Stimulated activated CD4-positive, alpha-beta T cell treated with anti-CD3 and anti-CD28 coated beads, TNF-alpha, amount 100 ng/mL, for 48 hours (primary cell): ENCODE results near the gene GPR146.

Experiments
- DNase-seq, 3 donors: peaks; one replicate each; pipeline ENCODE4 v3.0.0-alpha.2; 2020; ENCODE audit warnings: low read depth in 3 of 3

GPR146 gene

DNA sequence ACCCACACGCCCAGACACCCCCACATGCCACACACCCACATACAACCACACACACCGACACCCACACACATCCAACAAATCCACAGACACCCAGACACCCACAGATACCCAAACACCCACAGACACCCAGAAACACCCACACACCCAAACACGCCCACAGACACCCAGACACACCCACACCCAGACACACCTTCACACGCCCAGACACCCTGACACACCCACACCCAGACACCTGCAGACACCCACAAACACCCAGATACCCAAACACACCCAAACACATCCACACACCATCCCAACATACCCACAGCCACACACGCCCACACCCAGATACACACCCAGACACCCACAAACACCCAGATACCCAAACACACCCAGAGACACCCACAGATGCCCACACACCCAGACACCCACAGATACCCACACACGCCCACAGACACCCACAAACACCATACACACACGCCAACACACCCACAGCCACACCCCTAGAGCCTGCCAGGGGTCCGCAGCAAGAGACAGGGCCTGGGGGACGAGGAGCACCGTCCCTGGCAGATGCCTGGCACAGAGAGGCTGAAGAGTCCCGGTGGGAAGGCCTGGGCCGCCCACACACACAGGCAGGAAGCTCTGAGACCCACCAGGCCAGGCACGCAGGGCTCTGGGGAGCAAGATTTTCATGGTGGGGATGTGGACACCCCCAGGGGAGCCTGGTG, 32.9 kb upstream of the GPR146 start:
- no peak for DNase-seq

DNA sequence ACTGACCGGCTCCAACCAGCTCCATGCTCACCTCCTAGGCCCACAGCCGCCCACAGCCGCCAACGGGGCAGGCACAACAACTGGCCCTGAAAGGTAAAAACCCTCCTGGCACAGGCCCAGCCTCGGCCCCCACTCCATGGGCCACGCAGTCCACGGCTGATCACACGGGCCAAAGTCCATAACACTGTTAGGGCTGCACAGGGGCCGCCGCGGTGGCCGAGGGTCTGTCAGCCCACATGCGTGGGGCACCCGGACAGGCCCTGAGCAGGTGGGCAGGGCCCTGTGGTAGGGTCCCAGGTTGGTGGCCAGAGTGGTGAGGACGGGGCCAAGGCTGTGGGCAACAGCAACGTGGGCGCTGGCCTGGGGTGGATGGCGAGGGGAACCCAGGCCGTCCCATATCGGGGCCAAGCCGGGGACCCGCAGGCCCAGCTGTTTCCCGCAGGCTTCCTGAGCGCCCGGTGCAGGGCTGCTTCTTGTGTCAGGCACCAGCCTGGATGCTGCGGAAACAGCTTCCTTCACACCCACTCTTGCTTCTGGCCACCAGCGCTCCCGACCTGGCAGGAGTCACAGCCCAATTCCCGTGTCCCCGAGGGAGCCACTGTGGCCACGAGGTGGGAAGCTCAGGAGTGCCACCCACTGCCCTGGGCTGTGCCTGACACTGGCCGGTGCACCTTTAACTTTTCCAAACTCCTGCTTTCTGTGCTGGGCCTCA, 32.2 kb upstream of the GPR146 start:
- no peak for DNase-seq

DNA sequence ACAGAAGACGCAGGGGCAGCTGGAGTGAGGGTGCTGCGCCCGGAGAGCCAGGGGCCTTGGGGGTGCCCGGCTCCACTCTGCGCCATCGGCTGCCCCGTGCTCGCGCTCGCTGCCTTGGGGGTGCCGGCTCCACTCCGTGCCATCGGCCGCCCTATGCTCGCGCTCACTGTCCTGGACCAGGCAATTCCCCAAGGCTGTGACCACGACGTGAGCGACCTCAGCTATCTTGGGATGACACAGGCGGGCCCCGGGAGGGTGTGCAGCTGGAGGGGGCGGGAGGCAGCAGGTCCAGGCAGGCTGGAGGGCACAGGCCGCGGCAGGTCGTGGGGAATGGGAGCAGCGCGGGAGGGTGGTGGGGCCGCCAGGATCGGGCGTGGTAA, 31.6 kb upstream of the GPR146 start:
- no peak for DNase-seq

DNA sequence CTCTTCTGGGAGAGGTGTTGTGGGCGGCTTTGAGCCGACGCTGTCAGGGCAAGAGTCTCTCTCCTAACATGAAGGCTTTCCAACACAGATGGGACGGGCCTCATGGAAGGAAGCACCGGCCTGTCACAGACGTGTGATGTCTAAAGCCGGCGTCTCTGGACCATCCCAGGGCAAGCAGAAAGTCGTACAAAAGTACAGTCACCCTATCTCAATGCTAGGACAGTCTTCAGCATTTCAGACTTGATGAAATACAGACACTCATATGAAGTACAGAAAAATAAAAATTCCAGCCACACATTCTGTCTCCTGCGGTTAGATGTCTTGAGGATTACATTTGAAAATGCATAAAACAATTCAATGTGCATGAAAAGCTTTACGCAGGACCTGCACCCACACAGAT, 30.8 kb upstream of the GPR146 start:
- DNase-seq, result no peak

DNA sequence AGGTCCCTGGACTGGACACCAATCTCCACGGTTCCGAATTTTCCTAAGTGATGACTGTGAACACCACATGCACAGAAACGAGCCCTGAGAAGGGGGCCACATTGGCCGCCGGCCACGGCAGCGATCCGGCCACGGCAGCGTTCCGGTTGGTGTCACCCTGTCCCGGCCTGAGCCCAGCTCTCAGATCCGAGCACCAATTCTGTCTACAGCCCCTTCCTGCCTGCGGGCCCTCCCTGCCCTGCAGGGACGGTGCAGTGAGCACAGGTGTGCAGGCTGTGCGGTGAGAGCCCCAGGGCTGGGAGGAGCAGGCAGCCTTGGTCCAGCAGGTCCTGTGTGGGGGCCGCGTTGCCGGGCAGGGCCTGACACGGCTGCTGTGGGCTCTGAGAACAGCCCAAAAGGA, 29.7 kb upstream of the GPR146 start:
- no peak for DNase-seq

DNA sequence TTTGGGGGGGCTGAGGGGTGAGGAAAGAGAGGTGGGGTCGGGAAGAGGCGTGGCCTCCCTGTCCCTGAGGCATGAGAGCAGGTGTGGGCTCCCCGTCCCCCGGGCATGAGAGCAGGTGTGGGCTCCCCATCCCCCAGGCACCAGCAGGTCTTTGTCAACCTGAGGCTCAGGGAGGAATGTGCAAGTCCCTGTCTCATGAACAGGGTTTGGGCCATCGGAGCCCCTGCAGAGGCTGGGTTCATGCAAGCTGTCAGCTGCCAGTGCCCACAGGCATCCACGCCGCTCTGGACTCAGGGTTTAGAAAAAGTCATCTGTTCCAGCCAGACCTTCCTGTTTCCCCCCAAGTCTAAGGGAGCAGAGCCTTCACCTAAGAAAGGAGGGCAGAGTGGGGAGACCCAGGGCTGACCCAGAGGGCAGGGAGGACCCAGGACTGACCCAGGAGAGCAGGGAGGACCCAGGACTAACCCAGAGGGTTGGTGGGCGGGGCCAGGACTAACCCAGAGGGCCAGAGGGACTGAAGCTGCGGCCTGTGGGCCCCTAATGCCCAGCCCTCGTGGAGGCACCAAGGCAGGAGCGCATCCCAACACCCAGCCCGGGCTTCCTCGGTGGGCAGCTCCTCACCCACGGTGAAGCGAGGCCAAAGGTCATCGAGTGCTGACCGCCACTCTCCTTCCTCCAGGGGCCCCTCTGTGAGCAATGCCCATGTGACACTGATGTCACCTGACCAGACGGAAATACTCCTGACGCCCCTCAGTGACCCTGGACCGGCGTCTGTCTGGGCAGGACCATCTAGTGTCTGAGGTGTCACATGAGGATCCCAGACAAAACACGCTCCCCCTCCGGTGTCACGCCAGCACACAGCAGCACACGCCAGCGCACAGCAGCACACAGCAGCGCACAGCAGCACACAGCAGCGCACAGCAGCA, 28.9 kb upstream of the GPR146 start:
- no peak for DNase-seq

DNA sequence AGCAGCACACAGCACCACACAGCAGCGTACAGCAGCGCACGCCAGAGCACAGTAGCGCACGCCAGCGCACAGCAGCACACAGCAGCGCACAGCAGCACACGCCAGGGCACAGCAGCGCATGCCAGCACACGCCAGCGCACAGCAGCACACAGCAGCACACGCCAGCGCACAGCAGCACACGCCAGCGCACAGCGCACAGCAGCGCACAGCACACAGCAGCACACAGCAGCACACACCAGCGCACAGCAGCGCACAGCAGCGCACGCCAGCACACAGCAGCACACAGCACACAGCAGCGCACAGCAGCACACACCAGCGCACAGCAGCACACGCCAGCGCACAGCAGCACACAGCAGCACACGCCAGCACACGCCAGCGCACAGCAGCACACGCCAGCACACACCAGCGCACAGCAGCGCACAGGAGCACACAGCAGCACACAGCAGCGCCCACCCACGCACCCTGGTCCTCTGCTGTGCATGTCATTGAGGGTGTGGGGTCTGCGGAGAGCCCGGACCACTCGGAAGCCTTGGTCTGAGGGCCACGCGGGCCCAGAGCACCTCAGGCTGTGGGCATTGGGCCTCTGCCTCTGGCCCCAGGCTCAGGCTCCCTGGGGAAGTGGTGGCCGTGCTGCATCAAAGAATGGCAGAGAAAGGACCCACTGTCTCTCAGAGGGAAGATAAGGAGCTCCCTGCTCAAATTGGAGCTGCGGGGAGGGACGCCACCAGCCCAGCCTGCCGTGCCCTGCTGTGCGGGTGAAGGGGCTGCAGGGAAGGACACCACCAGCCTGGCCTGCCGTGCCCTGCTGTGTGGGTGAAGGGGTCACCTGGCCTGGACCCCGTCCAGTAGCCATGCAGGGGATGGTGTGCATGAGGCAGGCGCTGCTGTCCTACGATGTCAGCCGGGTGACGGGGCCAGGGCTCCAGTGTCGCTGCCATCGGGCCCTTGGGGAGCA, 27.5 kb upstream of the GPR146 start:
- DNase-seq, result no peak

DNA sequence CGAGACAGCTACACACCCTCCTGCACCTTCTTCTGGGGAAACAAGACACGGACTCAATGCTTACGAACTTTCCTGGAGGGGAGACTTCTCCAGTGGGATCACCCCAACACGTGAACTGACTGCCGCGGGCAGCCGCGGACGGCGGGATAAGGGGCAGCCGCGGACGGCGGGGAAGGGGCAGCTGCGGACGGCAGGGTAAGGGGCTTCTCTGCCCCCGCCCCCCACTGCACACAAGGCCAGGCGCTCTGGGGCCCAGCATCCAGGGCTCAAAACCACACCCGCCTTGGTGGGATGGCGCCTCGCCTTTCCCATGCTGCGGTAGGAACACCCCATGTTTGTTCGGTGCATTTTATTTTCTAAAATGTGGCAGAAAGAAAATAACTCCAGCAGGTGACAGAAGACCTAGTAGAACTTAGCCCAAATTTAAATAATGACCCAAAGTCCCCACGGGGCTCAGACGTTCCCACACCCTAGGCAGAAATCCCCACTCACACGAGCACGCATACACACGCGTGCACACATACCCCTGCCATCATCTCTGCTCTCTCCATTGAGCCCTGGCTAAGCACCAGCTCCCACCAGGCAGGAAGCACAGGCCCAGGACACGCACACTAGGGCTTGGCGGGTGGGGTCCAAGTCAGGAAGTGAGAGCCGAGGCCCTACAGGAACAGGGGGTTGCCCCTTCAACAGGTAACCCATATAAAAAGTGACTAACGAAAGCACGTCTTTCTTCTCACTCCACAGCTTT, 26.6 kb upstream of the GPR146 start:
- DNase-seq, result no peak

DNA sequence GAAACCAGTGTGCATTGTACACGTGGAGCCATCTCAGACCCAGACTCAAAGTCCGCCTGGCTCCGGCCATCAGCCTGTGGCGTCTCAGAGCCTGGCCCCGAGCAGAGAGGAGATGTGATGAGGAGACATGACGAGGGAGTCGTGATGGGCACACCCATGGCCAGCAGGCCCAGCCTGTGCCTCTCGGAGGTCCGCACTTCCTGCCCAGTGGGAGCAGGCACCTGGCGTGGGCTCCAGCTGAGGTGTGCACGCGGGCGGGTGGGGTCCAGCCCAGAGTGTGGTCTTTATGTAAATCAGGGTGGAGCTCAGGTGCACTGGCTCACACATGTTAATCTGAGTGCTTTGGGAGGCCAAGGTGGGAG, 26.0 kb upstream of the GPR146 start:
- no peak for DNase-seq

DNA sequence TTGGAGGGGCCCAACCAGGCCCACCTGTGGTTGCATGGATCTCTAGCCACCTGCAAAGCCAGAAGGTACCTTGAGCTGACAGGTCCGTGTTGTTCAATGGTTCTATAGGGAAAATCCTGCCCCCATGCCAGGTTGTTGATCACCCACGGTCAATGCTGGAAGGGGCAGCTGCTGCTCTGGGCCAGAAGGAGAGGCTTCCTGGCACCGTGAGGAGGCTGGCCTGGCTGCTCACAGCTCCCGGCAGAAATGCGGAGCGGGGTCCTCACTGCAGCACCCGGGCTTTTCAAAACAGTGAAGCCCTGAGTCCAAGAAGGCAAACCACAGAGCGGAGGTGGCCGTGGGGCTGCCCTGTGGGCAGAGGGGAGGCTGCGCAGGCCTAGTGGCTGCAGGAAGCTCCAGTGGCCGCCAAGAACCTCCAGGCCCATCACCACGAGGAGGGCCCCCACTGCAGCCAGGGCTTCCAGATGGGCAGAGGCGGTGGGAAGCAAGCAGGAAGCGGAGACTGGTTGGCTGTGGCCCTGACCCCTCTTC, 25.0 kb upstream of the GPR146 start:
- DNase-seq, result no peak

DNA sequence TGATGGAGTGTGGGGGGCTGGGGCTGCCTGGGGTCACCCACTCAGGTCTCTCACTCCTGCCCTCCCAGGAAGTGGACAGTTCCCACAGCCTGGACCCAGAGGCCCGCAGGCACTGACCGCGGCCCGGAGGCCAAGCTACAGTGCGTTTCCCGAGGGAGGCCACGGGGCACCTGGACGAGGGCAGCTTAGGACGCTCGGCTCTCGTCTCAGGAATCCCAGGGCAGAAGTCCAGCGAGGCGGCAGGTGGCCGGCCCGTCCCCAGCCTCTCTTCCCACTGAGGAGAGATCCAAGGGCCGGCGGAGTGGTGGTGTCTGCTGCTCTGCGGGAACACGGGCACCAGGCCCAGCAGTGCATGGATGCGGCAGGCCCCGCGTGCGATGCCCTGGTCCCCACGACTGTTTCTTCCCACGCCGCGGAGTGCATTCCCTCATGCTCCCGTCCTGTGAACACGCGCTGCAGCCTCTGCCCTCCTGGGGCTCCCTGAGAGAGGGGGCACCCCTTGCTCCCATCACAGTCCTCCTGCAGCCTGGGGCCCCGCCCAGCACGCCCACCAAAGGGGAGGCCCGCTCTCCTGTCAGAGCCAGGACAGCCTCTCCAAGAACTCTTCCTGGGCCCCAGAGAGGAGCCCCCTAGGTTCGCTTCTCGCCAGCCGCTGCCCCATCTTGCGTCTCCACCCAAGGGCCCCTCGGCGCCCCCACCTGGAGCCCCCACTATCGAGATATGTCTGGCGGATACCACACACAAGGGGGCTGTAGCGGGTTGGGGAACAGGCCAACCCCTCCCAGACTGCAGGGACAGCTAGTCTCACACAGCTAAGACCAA, 24.3 kb upstream of the GPR146 start:
- no peak for DNase-seq

DNA sequence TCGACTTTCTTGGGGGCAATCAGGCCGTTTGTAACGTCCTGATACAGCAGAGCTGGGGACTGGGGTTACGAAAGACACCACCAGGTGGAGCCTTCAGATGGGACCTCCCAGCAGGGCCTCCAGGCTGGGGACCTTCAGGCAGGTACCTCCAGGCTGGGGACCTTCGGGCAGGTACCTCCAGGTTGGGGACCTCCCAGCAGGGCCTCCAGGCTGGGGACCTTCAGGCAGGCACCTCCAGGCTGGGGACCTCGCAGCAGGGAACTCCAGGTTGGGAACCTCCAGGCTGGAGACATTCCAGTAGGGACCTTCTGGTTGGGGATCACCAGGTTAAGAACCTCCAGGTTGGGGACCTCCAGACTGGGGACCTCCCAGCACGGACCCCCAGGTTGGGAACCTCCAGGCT, 23.5 kb upstream of the GPR146 start:
- DNase-seq, result no peak

DNA sequence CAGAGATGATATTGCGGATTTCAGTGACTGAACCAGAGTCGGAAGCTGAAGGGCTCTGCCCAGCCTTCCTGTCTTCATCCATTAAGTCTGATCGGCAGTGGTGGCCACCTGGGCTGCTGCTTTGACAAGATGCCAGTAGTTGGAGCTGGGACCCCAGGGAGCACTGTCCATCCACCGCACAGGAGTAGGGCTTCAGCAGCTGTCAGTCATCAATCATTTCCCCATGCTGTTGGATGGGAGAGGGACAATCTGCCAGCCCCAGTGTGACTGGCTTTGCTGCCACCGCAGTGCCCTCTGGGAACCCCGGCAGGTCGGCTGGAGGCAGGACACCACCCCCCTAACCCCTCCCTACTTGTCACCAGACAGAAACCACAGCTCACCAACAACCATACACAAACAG, 23.0 kb upstream of the GPR146 start:
- DNase-seq, result no peak

DNA sequence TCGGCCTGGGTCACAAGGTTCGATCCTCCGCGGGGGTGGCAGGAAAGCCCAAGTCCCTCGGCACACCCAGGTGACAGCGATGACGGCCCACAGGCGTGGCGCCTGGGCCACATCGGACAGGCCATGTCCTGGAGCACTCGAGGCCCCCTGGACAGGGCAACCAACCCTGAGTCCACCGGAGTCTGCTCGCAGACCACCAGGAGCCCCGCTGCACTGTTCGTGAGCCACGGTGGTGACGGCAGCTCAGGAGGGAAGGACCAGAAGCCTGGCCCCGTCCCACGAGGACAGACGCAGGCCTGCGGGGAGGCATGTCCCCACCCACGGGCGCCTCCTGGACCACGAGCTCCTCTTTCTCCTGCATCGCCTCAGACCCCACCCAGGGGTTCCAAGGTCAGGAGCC, 22.4 kb upstream of the GPR146 start:
- DNase-seq, result no peak

DNA sequence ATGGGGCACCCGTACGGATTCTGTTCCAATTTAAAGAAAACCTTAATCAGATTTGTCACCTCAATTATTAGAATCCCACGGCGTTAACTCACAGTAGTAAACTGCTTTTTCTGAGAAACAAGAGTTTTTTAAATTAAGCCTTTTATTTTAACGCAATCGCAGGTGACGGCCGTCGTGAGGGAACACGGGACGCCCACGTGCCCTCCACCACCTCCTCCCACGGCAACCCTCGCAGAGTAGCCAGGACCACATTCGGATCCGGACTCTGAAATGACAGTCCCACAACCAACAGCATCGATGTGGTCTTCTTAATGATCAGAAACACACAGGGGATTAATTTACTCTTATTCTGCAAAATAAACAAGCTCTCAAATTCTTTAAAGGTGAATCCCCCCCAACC, 22.0 kb upstream of the GPR146 start:
- no peak for DNase-seq

DNA sequence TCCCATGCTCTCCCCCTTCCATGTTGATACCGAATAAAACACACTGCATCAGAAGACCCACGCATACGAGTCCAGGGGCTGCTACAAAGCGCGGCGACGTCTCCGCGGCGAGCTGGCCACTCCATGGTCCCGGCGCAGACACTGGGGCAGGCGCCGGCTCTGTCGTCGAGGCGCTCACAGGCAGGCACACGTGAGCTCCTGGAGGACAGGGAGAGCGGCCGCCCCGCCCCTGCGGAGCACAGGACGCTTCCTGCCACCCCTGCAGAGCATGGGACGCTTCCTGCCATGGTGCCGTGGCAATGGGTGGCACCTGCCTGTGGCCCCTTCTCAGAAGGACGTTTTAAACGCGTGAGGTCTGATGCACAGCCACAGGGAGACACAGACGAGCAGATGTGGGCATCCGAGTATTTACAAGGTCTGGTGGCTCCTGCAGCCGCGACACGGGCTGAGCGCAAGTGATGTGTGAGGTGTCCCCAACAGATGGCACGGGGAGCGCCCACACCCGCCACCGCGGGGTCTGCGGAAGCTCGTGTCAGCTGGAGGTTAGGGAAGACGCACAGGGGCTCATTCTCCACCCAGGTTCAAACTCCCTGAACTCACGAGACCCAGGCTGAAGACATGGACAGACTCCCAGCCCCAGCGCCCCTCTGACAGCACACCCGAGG, 21.4 kb upstream of the GPR146 start:
- no peak for DNase-seq

DNA sequence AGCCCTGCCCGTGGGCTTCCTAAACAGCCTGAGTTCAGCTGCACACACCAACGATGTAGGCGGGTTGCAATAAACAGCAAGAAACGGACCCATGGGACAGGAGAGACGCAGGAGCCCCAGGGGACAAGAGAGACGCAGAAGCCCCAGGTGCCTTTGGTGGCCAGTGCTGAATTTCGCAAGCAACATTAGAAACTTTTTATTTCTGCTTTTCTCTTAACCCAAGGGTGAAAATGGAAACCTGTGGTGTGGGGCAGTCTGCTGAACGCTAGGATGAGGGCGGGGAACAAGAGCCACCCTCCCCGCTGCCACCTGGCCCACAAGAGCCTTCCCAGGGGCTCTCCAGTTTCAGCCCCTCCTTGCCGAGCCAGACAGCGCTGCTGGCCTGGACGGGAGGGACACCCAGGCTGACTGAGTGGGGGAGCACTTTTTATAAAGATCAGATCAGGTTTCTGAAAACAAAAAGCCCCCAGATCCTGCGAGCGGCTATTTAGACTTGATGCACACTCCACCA, 20.0 kb upstream of the GPR146 start:
- no peak for DNase-seq

DNA sequence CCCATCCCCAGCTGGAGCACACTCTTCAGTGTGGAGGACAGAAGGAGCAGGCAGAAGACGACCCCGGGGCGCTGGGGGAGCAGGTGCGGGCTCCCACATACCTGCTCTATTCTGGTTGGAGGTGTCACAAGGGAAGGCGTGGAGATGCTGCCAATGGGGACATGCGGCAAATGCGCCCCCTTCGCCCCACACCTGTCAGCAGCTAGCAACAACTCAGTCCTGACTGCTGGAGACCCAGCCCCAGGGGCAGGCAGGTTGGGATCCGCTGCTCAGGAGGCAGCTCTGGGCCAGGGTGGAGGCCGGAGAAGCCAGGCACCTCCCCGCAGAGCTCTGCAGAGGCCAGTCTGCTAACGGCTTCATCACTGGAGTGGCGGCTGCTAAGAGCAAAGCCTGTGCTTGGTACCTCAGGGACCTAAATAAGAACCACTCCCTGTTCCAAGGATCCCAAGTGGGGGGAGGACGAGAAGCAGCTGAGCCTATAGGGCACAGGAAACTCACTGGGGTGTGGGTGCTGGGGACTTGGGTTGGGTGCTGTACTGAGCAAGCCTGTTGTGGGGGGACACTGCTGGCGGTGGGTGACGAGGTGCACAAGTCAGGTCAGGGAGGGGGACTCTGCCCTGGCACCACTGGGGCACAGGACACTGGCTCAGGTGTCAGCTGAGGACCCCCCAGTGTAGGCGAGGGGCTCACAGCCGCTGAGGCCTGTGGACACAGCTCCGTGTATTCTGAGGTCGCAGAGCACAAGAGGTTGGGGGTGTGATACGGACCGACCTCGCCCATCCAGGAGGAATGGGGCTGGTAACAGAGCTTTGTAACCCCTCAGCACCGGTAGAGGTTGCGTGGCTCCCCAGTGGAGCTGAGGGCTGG, 19.2 kb upstream of the GPR146 start:
- no peak for DNase-seq
